OCI-M2 (cell line): ENCODE measurements around the gene CABP7.

ENCODE experiments used
- DNase-seq: peaks from one replicate; lab custom pipeline; 2025; ENCODE audit not compliant: unreplicated experiment; lab: John Stamatoyannopoulos, UW

Gene CABP7

GRCh38 chr22:29722587-29722986 lies 2.8 kb downstream of the CABP7 start:
- DNase-seq = no peak

- no peak for DNase-seq
Measured at GRCh38 chr22:29723766-29724165, 4.0 kb downstream of the CABP7 start.

- no peak for DNase-seq
Measured at GRCh38 chr22:29724843-29725242, 5.0 kb downstream of the CABP7 start.

DNA sequence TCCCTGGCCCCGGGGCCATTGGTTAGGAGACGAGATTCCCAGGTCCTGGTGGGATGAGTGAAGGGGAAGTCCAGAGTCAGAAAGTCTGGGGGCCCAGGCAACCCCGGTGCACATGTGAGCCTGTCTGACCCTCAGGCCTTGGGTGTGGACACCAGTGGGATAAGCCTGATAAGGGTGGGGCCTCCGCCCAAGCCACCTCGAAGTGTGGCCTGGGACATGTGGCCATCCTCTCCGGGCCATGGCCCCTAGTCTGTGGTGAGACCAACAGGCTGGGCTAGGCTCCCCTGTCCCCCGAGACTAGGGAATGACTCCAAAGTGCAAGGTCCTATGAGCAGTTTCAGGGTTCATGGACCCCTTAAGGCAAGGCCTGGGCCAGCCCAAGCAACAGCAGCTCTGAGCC lies 6.3 kb downstream of the CABP7 start:
- DNase-seq = no peak

DNA sequence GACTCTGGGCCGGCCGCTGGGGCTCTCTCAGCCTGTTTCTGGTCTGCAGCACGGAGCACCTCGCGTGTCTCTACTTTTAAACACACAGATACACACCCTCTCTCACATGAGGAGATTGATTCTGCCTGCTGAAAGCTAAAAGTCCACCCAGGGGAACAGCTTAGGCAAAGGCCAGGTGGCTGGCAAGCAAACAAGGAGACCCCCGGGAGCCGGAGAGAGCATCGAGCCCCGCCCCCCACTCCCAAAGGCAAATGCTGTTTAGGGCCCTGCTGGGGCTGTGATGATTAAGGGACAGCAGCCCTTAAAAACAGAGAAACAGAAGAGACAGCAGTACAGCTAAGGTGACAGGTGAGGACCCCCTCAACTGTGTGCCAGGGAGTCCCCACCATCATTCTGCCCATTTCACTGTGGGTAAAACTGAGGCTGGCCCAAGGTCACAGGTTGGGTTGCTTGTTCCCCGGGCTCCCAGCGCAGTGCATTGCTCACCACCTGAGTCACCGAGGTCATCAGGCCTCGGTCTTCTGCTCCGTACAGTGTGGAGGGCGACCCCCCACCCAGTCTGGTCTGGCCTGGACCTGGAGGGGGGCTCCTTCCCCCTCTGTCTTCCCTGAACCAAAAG lies 6.8 kb downstream of the CABP7 start:
- no peak for DNase-seq

GRCh38 chr22:29727131-29727523 lies 7.3 kb downstream of the CABP7 start:
- no peak for DNase-seq

GRCh38 chr22:29729161-29729560 lies 9.4 kb downstream of the CABP7 start:
- no peak for DNase-seq

DNA sequence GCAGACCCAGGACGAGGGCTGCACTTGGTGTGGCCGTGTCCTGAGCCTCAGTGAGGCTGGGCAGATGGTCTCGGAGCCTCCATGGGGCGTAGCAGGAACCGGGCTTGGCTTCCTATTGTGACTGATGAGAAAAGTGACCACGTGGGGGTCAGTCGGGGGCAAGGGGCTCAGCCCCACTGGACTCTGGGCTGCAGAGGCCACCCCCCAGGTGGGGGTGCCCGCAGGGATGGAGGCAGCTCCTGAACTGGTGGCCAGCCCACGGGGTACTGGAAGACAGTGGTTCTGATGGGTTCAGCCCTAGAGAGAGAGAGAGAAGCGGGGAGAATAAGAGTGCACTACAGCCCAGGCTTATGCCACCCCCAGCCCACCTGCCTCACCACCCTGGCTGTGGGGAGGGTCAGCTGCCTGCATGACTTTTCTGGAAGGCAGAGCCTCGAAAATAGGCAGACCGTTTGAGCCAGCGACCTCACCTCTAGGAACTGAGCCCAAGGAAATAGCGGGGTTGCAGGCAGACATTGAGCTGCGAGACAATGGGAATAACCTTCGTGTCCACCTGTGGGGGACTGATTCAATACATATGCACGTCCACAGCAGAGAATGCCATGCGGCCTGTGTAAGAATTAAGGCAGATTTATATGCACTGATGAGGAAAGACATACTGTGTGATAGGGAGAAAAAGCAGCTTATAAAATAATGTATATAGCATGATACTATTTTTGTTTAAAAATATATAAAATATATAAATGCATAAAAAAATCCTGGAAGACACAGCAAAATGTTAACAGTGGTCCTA lies 11.5 kb downstream of the CABP7 start:
- DNase-seq = no peak

DNA sequence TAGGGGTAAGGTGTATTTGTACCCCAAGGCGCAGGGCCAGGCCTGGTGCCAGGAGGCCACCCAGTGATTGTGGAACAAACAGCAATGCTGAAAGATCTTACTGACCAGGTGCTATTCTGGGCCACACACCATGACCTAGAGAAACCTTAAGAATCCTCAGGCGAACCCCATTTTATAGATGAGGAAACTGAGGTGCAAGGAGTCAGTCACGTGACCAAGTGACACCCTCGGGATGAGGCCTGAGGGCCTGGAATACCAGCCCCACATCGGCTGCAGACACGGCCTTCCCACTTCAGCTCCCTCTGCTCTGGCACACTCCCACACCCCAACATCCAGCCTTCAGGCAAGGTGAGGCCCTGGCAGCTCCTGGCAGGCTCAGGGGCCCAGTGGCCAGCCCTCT lies 13.1 kb downstream of the CABP7 start:
- DNase-seq = no peak

- DNase-seq = no peak
Measured at GRCh38 chr22:29733362-29734201, 13.8 kb downstream of the CABP7 start.

DNA sequence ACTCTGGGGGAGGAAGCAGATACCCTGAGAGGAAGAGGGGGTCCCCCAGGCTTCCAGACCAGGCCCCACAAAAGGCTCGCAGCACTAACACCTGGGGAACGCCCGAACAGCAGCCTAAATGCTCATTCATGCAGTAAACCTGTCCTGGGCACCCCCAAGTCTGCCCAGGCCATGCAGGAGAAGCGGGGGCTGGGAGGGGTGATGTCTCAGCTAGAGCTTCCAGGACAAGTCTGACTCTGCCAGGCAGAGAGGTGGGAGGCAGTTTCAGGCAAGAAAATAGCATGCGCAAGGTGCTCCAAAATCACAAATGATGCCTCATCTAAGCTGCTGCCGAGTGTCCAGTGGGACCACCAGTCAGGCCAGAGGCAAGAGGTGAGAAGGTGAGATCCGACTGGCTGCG lies 14.6 kb downstream of the CABP7 start:
- no peak for DNase-seq

GRCh38 chr22:29734838-29735237 lies 15.0 kb downstream of the CABP7 start:
- DNase-seq = no peak

- DNase-seq = no peak
Measured at GRCh38 chr22:29735416-29735815, 15.6 kb downstream of the CABP7 start.

DNA sequence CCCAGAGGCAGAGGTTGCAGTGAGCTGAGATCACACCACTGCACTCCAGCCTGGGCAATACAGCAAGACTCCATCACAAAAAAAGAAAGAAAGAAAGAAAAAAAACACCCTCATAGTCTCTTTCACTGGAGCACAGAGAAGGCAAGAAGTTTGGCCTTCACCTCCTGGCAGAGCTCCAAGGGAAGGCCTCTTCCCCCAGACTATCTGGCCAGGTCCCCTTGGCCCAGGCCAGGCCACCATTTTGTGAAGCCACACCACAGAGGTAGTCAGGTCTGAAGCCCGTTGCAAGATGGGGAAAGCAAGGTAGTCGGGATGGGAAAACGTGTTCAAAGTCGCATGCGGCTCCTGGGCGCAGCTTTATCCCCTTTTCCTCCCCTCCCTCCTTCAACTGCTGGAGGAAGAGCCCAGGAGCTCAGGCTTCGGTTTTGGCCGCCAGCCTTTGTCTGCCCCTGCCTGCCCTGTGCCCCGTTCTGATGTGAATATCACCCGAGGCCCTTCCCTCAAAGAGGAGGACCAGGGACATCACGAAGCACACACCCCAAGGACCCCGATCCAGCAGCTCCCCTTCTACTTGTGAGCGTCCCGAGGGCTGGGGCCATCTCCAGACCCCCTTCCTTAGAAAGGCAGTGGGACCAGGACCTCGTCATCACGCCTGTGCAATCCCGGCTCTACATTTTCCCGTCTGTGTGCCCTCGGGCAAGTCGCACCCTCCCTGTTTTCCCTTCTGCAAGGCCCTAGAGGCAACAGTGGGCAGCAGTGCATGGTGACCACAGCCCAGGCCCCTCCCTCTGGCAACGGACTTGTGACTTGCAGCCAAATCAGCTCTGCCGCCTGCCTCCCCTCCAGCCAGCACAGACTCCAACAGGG lies 17.7 kb downstream of the CABP7 start:
- no peak for DNase-seq

GRCh38 chr22:29738118-29738815 lies 18.5 kb downstream of the CABP7 start:
- no peak for DNase-seq

GRCh38 chr22:29739346-29739875 lies 19.6 kb downstream of the CABP7 start:
- no peak for DNase-seq

DNA sequence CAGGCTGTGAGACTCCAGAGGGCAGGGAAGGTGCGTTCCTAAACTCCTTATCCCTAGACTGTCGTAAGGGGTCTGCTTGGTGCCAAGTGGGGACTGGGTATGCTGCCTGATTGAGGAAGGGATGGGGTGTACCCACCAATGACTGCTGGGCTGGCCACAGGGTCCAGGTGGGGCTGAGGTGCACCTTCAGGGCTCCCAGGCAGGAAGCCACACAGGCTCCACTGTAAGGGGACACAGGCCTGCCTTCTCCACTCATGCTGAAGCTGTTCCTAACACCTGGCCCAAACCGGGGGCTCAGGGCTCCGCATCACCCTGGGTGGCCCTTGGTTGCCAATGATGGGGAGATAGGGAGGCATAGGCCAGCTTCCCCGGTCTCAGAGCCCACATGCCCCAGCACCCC lies 20.4 kb downstream of the CABP7 start:
- no peak for DNase-seq

GRCh38 chr22:29741926-29742325 lies 22.1 kb downstream of the CABP7 start:
- DNase-seq = no peak

DNA sequence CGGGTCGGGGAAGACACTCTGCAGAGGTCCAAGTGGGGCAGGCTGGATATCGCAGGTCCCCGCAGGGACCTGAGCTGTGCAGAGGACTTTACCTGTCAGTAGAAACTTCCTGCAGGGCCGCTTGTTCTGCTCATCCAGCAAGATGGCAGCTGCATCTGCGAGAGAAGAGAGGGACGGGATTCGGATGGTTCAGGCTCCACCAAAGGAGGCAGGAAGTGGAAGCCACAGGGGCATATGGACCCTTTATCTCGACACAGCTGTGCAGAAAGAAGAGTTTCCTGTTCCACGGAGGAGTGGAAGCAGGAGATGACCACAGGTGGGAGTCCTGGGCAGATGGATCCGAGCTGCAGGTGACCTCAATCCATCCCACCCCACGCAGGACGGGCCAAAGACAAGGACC lies 22.5 kb downstream of the CABP7 start:
- DNase-seq = no peak

- no peak for DNase-seq
Measured at GRCh38 chr22:29744902-29745301, 25.1 kb downstream of the CABP7 start.
